ENCODE measurements around the gene SLC34A2.
"Not testable (repeated sequence)": the region's sequence is repeated elsewhere in the genome, so short reads cannot be mapped to it uniquely, and the experiment has no call there.

Gene SLC34A2

GRCh38 chr4:25654971-25655963 is at the start of gene SLC34A2:
Gene SLC34A2 (plus strand): TSS chr4:25655851. CDS start chr4:25662501, 6,650 bp downstream.
- no peaks in the 10 kb centered on the region for H3F3A ChIP-seq (ENCODE audit: insufficient read depth, low read length)
- H3K4me3 ChIP-seq (ENCODE audit: low read length) = no peak within 1 kb of the TSS
- H3K9me3 ChIP-seq (replicated peaks; ENCODE audit: insufficient read depth, low read length) = no peaks in the 10 kb centered on the region
- DNase-seq = no peak
- no peak within 1 kb of the TSS for H2AFZ ChIP-seq (ENCODE audit: low read length)
- H3K4me2 ChIP-seq (ENCODE audit: low read depth, low read length) = no peak within 1 kb of the TSS
- no peaks in the 10 kb centered on the region for H3K27me3 ChIP-seq (replicated peaks; ENCODE audit: insufficient read depth, low read length)
- H3K9ac ChIP-seq (ENCODE audit: low read length) = no peak within 1 kb of the TSS
- H3K27ac ChIP-seq (ENCODE audit: low read length) = no peak within 1 kb of the TSS
- no peaks in the 10 kb centered on the region for H4K20me1 ChIP-seq (ENCODE audit: insufficient read depth, low read length)
- H3K4me1 ChIP-seq (ENCODE audit: low read length) = no peaks in the 10 kb centered on the region
- no peaks in the 10 kb centered on the region for H3K9me2 ChIP-seq (replicated peaks; ENCODE audit: insufficient read depth, low read length)
- H3K79me2 ChIP-seq (ENCODE audit: low read length) = no peaks in the 10 kb centered on the region
- TF ChIP-seq CTCF (IDR thresholded peaks at IDR 0.05; ENCODE audit: low read length) (no peak), EZH2 (optimal IDR thresholded peaks at IDR 0.05; ENCODE audit: low read depth, low read length) (no peak), EZH2phosphoT487 (IDR thresholded peaks at IDR 0.05; ENCODE audit: low read length) (no peak)
- no peaks in the 10 kb centered on the region for H3K36me3 ChIP-seq (replicated peaks; ENCODE audit: insufficient read depth, low read length)

- Histone ChIP-seq H4K20me1 (ENCODE audit: insufficient read depth, low read length) (no peaks in the 10 kb centered on the region), H3F3A (ENCODE audit: insufficient read depth, low read length) (no peaks in the 10 kb centered on the region), H3K36me3 (replicated peaks; ENCODE audit: insufficient read depth, low read length) (no peaks in the 10 kb centered on the region), H3K27ac (ENCODE audit: low read length) (no peak overlapping the region), H2AFZ (ENCODE audit: low read length) (no peak overlapping the region), H3K4me2 (ENCODE audit: low read depth, low read length) (no peak overlapping the region), H3K79me2 (ENCODE audit: low read length) (no peaks in the 10 kb centered on the region), H3K4me3 (ENCODE audit: low read length) (no peak overlapping the region), H3K4me1 (ENCODE audit: low read length) (no peaks in the 10 kb centered on the region), H3K27me3 (replicated peaks; ENCODE audit: insufficient read depth, low read length) (no peaks in the 10 kb centered on the region), H3K9me2 (replicated peaks; ENCODE audit: insufficient read depth, low read length) (no peaks in the 10 kb centered on the region), H3K9ac (ENCODE audit: low read length) (no peak overlapping the region), H3K9me3 (replicated peaks; ENCODE audit: insufficient read depth, low read length) (no peaks in the 10 kb centered on the region)
- TF ChIP-seq EZH2 (optimal IDR thresholded peaks at IDR 0.05; ENCODE audit: low read depth, low read length) = no peak
- no peak for TF ChIP-seq CTCF (IDR thresholded peaks at IDR 0.05; ENCODE audit: low read length)
- TF ChIP-seq EZH2phosphoT487 (IDR thresholded peaks at IDR 0.05; ENCODE audit: low read length) = no peak
- DNase-seq = no peak
Measured at GRCh38 chr4:25608644-25609043, 47.0 kb upstream of the SLC34A2 start.

- Histone ChIP-seq H3K79me2 (ENCODE audit: low read length) (no peaks in the 10 kb centered on the region), H3K9ac (ENCODE audit: low read length) (no peak overlapping the region), H4K20me1 (ENCODE audit: insufficient read depth, low read length) (no peaks in the 10 kb centered on the region), H3K4me2 (ENCODE audit: low read depth, low read length) (no peak overlapping the region), H3K9me2 (replicated peaks; ENCODE audit: insufficient read depth, low read length) (no peaks in the 10 kb centered on the region), H3K9me3 (replicated peaks; ENCODE audit: insufficient read depth, low read length) (no peaks in the 10 kb centered on the region), H3K27me3 (replicated peaks; ENCODE audit: insufficient read depth, low read length) (no peaks in the 10 kb centered on the region), H3K4me1 (ENCODE audit: low read length) (no peaks in the 10 kb centered on the region), H3K27ac (ENCODE audit: low read length) (no peak overlapping the region), H3K4me3 (ENCODE audit: low read length) (no peak overlapping the region), H3K36me3 (replicated peaks; ENCODE audit: insufficient read depth, low read length) (no peaks in the 10 kb centered on the region), H2AFZ (ENCODE audit: low read length) (no peak overlapping the region), H3F3A (ENCODE audit: insufficient read depth, low read length) (no peaks in the 10 kb centered on the region)
- TF ChIP-seq CTCF (IDR thresholded peaks at IDR 0.05; ENCODE audit: low read length) (no peak), EZH2 (optimal IDR thresholded peaks at IDR 0.05; ENCODE audit: low read depth, low read length) (no peak), EZH2phosphoT487 (IDR thresholded peaks at IDR 0.05; ENCODE audit: low read length) (no peak)
- DNase-seq = no peak
Measured at GRCh38 chr4:25609976-25610375, 45.7 kb upstream of the SLC34A2 start.

- not testable (repeated sequence) for DNase-seq; H3K9ac ChIP-seq (ENCODE audit: low read length); H2AFZ ChIP-seq (ENCODE audit: low read length); H3K27me3 ChIP-seq (replicated peaks; ENCODE audit: insufficient read depth, low read length); H3K36me3 ChIP-seq (replicated peaks; ENCODE audit: insufficient read depth, low read length); H3K4me1 ChIP-seq (ENCODE audit: low read length); H3K9me2 ChIP-seq (replicated peaks; ENCODE audit: insufficient read depth, low read length); H3K9me3 ChIP-seq (replicated peaks; ENCODE audit: insufficient read depth, low read length); H3F3A ChIP-seq (ENCODE audit: insufficient read depth, low read length); H3K79me2 ChIP-seq (ENCODE audit: low read length); H3K27ac ChIP-seq (ENCODE audit: low read length); H3K4me2 ChIP-seq (ENCODE audit: low read depth, low read length); H3K4me3 ChIP-seq (ENCODE audit: low read length); H4K20me1 ChIP-seq (ENCODE audit: insufficient read depth, low read length)
Measured at GRCh38 chr4:25613613-25614012, 42.0 kb upstream of the SLC34A2 start.

Data from MM.1S (cell line).